Measurements from ENCODE around the gene DSG2. TPM values are rescaled to one million over a fixed set of nuclear protein-coding genes. Genes with fewer than 3 reads are reported as not detected.

The DSG2 gene
- total RNA-seq, 1 donor from 2014 or later, result 49.6 TPM

- intact Hi-C loops (cut with micrococcal nuclease), result no loop called here
- DNase-seq, result no peak
- no peak for ATAC-seq
These were observed 50.9 kb downstream of the DSG2 start for GRCh38 chr18:31548853-31549252.

DNA sequence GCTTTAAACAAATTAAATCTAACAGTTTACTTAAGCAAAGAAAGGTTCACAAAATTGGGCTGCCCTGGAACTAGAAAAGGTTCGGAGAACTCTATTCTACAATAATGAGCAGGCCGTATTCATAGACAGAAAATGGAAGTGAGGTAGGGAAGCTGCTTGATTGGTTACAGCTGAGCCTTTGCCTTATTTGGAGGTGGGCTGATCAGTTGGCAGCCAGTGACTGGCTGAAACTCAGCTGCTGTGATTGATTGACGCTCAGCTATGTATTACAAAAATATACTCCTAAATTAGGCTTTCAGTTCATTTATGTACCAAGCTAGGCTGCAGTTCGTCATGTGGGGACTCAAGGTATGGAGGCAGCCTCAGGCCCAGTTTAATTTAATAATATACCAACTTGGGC lies 51.4 kb downstream of the DSG2 start:
- intact Hi-C loops (cut with micrococcal nuclease), result no loop called here
- DNase-seq (no peak), ATAC-seq (no peak)

DNA sequence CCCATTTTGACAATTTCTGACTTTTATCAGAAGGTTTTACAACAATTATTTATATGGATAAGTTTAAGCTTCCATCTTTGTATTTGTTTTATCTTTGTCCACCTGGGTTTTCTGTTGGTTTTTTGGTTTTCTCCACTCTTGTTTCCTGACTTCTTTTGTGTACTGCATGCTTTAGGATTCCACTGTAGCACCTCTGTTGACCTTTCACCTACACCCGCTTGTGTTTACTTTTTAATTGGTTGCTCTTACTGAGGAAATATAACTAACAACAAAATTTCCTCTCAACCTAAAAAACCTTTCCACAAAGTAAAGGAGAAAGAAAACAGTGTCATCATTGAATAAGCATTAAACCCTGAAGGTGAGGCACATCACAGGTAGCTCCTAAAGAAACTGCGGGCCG lies 53.9 kb downstream of the DSG2 start:
- DNase-seq, result no peak
- ATAC-seq, result no peak
- intact Hi-C loops (cut with micrococcal nuclease), result no loop called here

DNA sequence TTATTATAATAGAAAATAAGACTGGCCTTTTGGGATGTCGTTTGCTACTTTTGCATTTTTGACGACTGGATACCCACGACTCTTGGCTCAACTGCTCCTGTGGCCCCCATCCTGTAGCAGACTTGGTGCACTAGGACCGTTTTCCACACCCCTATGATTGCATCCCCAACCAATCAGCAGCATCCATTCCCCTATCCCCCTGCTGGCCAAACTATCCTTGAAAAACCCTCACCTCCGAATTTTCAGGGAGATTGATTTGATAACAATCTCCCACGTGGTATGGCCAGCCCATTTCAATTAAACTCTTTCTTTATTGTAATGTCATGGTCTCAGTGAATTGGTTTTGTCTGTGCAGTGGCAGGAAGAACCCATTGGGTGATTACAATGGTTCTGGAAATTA lies 55.8 kb downstream of the DSG2 start:
- no peak for ATAC-seq
- intact Hi-C loops (cut with micrococcal nuclease), result no loop called here
- DNase-seq, result no peak

GRCh38 chr18:31554776-31555175 lies 56.8 kb downstream of the DSG2 start:
- intact Hi-C loops (cut with micrococcal nuclease), result loop anchor here (5.0 kb wide), 3 partner anchors 168 to 423 kb away; no protein-coding TSS in a partner anchor
- ATAC-seq (no peak), DNase-seq (no peak)

DNA sequence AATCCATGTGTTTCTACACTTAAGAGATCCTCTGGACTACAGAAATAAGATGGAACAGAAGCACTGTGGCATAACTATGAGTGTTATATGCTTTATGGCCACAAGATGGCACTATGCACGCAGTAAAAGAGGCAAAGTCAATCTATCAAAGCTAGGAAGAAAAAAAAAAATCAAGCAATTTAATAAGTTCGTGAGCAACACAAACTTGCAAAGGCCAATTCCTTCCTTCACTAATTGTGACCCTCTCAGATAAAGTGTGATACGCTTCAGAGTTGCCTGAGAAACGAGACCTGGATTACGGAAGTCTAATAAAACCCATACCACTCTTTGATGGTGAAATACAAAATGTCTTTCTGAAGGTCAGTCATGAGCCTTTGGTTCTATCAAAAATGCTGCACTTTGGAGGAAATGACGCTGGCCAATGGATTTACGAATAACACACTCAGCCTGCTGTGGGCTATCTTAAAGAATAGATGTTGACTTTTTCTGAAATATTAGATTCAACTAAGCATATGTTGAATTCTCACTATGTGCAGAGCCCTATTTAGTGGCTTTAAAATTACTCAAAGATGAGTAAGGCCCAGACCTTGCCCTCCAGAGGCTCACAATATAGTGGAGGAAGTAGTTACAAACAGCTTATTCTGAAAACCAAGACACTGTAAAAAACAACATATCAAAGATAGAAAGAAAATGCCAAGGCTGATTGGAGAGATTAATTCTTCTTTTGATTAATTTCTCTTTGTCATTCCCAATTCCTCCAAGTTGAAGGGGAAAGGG lies 58.2 kb downstream of the DSG2 start:
- ATAC-seq (peak; percentile 61), DNase-seq (no peak)
- intact Hi-C loops (cut with micrococcal nuclease), result loop anchor here (5.0 kb wide), 3 partner anchors 166 to 421 kb away; no protein-coding TSS in a partner anchor

DNA sequence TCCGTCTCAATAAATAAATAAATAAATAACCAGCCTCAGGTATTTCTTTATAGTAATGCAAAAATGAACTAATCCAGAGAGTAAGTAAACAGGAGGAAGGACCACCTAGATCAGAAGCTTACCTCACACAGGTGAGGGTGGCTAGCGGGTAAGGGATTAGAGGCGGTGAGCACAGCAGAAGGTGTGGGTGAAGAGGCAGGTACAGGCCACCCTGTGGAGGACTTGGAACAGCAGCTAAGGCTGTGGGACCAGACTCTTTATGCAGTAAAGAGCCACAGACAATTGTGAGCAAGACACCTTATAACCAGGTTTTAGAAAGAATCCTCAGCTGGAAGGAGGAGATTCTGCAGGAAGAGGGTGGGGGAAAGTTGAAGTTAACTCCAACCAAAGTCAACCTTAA lies 59.5 kb downstream of the DSG2 start:
- ATAC-seq (no peak), DNase-seq (no peak)
- intact Hi-C loops (cut with micrococcal nuclease), result loop anchor here (5.0 kb wide), 3 partner anchors 165 to 420 kb away; no protein-coding TSS in a partner anchor

GRCh38 chr18:31558567-31558966 lies 60.6 kb downstream of the DSG2 start:
- intact Hi-C loops (cut with micrococcal nuclease), result loop anchor here (5.0 kb wide), 3 partner anchors 164 to 419 kb away; no protein-coding TSS in a partner anchor
- DNase-seq, result no peak
- ATAC-seq, result no peak

DNA sequence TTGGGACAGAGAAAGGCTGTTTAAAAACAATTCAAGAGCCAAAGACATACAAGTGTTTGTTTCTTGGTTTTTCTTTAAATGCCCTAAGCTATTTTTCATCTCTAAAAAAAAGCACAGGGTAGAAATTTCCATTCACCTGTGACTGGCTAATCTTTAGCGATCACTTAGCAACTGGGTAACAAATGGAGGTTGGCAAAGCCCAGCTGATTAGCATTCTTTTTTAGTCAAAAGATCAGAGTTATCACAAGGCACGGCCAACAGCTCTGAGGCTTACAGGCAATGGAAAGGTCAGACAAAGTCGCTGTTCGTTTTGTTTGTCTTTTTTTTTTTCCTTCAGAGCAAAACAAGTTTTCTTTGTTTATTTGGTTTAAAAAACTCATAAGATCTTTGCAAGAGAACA lies 64.7 kb downstream of the DSG2 start:
- intact Hi-C loops (cut with micrococcal nuclease), result no loop called here
- ATAC-seq, result peak; percentile 37

DNA sequence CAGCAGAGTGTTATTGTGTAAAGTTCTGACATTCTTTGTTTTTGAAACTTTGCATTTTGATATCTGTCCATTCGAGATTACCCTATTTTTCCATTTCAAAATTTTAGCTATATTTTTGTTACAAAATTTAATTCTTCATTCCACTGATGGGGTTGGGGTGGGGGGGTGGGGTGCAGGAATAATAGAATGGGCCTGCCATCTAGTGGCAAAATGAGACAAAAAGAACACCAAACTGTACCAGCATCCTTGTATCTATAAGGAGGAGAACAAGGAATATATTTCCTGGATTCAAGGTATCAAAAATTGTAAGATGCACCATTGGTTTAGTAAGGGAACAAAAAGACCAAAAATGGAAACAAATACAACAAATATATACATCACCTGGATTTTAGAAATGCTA lies 65.8 kb downstream of the DSG2 start:
- ATAC-seq, result no peak
- intact Hi-C loops (cut with micrococcal nuclease), result no loop called here
- DNase-seq, result no peak

More for the DNA sequence above, 64.7 kb downstream of the DSG2 start:
- DNase-seq, result no peak

DNA sequence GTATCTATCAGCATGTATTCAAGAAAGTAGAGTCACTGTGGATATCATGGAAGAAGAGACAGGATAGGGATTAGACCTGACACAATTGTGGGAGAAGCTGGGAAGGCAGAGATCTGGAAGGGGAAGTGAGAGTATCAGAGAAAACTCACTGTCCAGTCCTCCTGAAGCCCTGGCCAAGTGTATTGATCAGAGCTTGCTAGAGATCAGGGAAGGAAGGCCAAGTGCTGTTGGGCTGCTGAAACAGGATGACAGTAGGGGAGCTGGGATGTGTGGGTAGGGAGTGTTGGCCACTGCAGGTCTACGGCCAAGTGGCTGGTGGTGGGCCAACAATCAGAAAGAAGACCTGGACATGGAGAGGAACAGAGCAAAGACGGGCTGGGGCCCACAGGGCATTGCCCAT lies 67.4 kb downstream of the DSG2 start:
- DNase-seq (no peak), ATAC-seq (no peak)
- intact Hi-C loops (cut with micrococcal nuclease), result no loop called here

DNA sequence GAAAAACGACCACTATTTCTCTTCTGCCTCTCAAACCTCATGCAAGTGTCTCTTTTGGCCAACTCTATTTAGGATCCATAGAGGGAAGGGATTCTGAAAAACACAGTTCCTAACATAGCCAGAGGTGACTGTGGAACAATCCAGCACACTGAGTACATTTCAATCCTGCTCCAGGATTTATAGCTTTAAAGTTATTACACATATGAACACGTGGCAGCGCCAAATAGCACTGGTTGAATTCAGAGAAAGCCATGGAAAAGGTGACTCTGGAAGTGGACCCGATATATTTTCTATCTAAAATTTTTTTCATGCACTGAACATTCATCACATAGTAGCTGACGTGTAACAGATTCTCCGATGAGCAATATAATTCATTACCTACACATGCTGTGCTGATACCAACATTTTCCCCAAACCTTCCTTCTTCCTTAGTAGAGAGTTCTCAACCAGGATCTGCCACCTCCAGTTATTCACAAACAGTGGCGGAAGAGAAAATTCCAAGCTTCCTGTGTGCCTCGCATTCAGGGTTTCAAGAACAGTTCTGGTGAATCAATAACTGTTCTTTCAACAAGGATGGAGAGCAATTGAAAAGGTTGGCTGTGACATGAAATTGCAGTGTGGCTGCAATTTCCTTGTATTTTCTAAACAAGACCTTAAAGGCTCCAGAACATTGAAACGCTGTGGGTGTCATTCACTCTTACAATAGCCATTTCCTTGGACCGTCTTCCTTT lies 68.0 kb downstream of the DSG2 start:
- DNase-seq, result no peak
- ATAC-seq, result no peak
- intact Hi-C loops (cut with micrococcal nuclease), result no loop called here

DNA sequence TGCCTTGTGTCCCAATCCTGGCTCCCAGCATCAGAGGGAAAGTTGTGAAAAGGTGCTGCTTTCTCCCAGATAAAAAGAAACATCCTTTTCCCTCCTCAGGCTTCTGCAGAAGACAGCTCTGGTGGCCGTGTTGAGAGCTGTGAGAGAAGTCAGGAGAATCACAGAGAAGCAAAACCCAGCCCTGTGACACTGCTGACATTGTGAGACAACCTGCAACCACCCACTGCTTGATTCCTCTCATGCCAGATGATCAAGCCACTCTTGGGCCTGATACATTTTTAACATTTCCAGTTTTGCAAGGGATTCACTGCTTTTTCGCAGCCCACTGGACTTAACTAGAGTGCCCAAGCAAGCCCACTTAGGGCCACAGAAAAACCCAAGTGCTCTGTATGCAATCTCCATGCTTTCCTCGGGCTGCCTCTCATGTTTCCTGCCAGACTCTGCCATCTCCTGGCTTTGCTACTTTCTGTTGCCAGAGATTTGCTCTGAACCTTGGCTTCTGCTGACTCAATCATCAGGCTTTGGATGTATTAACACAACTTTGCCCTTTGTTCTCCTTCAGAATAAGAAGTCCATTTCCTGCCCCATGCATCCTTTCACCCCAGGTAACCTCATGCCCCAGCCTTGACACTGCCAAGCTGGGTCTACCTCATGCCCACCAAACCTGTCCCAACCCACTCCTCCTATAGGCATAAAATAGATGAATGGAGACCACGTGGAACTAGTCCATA lies 68.8 kb downstream of the DSG2 start:
- intact Hi-C loops (cut with micrococcal nuclease), result no loop called here
- DNase-seq (no peak), ATAC-seq (no peak)

- intact Hi-C loops (cut with micrococcal nuclease), result no loop called here
- DNase-seq (no peak), ATAC-seq (no peak)
These were observed 74.4 kb downstream of the DSG2 start for GRCh38 chr18:31572368-31572767.

- intact Hi-C loops (cut with micrococcal nuclease), result no loop called here
- no peak for DNase-seq
- ATAC-seq, result no peak
These were observed 75.1 kb downstream of the DSG2 start for GRCh38 chr18:31573051-31573450.

GRCh38 chr18:31574359-31574758 lies 76.4 kb downstream of the DSG2 start:
- DNase-seq (no peak), ATAC-seq (no peak)
- intact Hi-C loops (cut with micrococcal nuclease), result no loop called here

GRCh38 chr18:31575515-31576257 lies 77.7 kb downstream of the DSG2 start:
- ATAC-seq (no peak), DNase-seq (no peak)
- intact Hi-C loops (cut with micrococcal nuclease), result no loop called here

GRCh38 chr18:31576670-31577069 lies 78.7 kb downstream of the DSG2 start:
- ATAC-seq (no peak), DNase-seq (no peak)
- intact Hi-C loops (cut with micrococcal nuclease), result no loop called here

GRCh38 chr18:31577195-31577594 lies 79.2 kb downstream of the DSG2 start:
- no peak for DNase-seq
- intact Hi-C loops (cut with micrococcal nuclease), result no loop called here
- ATAC-seq, result no peak
